ENCODE measurements around the gene NLRX1. TPM values are rescaled to one million over a fixed set of nuclear protein-coding genes. Genes with fewer than 3 reads are reported as not detected.

NLRX1 gene
- total RNA-seq, 1 donor from 2014 or later, result 10.2 TPM

- H3K4me1 ChIP-seq, result peaks cover 12% of the 10 kb centered on the region
- Mint-ChIP-seq H3K4me3 (peak within 1 kb of the TSS; percentile 92), H3K27ac (peak within 1 kb of the TSS; percentile 78), H3K4me1 (peaks cover 19% of the 10 kb centered on the region), H3K27me3 (ENCODE audit: insufficient read depth, low read depth) (peaks cover 3% of the 10 kb centered on the region), H3K36me3 (peaks cover 5% of the 10 kb centered on the region), H3K9me3 (no peaks in the 10 kb centered on the region)
- H3K4me3 ChIP-seq, result peak within 1 kb of the TSS; percentile 81
- peak within 1 kb of the TSS; percentile 87 for H3K9ac ChIP-seq
- H3K27me3 ChIP-seq, result no peaks in the 10 kb centered on the region
- H2AFZ ChIP-seq (replicated peaks), result peak within 1 kb of the TSS; percentile 15
- H4K20me1 ChIP-seq (ENCODE audit: low read depth), result peaks cover 12% of the 10 kb centered on the region
- H3K27ac ChIP-seq, result no peak within 1 kb of the TSS
- H3F3A ChIP-seq (ENCODE audit: low read depth), result peaks cover 16% of the 10 kb centered on the region
- H3K79me2 ChIP-seq (ENCODE audit: low read depth), result peaks cover 43% of the 10 kb centered on the region
- TF ChIP-seq CTCF (IDR thresholded peaks at IDR 0.05), result no peak
- no peak for TF ChIP-seq EZH2 (IDR thresholded peaks at IDR 0.05)
- TF ChIP-seq EZH2phosphoT487 (IDR thresholded peaks at IDR 0.05), result no peak
- peak within 1 kb of the TSS; percentile 93 for H3K4me2 ChIP-seq
- H3K36me3 ChIP-seq, result no peaks in the 10 kb centered on the region
- DNase-seq (ENCODE audit: low spot score), result peak; percentile 100
- no peaks in the 10 kb centered on the region for H3K9me3 ChIP-seq (ENCODE audit: low read depth)
Observed at GRCh38 chr11:119121008-119121810, 47.3 kb upstream of the NLRX1 start, which contains the start of gene HINFP. TSS of gene HINFP (plus strand) at chr11:119121580. CDS start at chr11:119126945, 5,365 bp downstream.

- DNase-seq (ENCODE audit: low spot score), result no peak
- H3F3A ChIP-seq (ENCODE audit: low read depth), result peaks cover 20% of the 10 kb centered on the region
- H3K4me2 ChIP-seq, result peak overlapping the region; percentile 93
- H3K4me1 ChIP-seq, result peaks cover 12% of the 10 kb centered on the region
- no peak overlapping the region for H3K27ac ChIP-seq
- no peaks in the 10 kb centered on the region for H3K9me3 Mint-ChIP-seq
- no peaks in the 10 kb centered on the region for H3K36me3 ChIP-seq
- peak overlapping the region; percentile 92 for H3K4me3 Mint-ChIP-seq
- peaks cover 43% of the 10 kb centered on the region for H3K79me2 ChIP-seq (ENCODE audit: low read depth)
- peak overlapping the region; percentile 87 for H3K9ac ChIP-seq
- peaks cover 5% of the 10 kb centered on the region for H3K36me3 Mint-ChIP-seq
- H4K20me1 ChIP-seq (ENCODE audit: low read depth), result peaks cover 12% of the 10 kb centered on the region
- H2AFZ ChIP-seq (replicated peaks), result peak overlapping the region; percentile 15
- H3K9me3 ChIP-seq (ENCODE audit: low read depth), result no peaks in the 10 kb centered on the region
- no peaks in the 10 kb centered on the region for H3K27me3 ChIP-seq
- peaks cover 19% of the 10 kb centered on the region for H3K4me1 Mint-ChIP-seq
- no peak for TF ChIP-seq CTCF (IDR thresholded peaks at IDR 0.05)
- no peak for TF ChIP-seq EZH2 (IDR thresholded peaks at IDR 0.05)
- no peak for TF ChIP-seq EZH2phosphoT487 (IDR thresholded peaks at IDR 0.05)
- H3K27ac Mint-ChIP-seq, result peak overlapping the region; percentile 5
- peaks cover 3% of the 10 kb centered on the region for H3K27me3 Mint-ChIP-seq (ENCODE audit: insufficient read depth, low read depth)
- H3K4me3 ChIP-seq, result peak overlapping the region; percentile 81
Observed at GRCh38 chr11:119121811-119122124, 46.8 kb upstream of the NLRX1 start.

GRCh38 chr11:119125821-119126220 lies 42.7 kb upstream of the NLRX1 start:
- H3K4me1 ChIP-seq, result peaks cover 6% of the 10 kb centered on the region
- Mint-ChIP-seq H3K27me3 (ENCODE audit: insufficient read depth, low read depth) (peaks cover 1% of the 10 kb centered on the region), H3K4me1 (peaks cover 11% of the 10 kb centered on the region), H3K27ac (no peak overlapping the region), H3K4me3 (no peak overlapping the region), H3K9me3 (no peaks in the 10 kb centered on the region), H3K36me3 (peaks cover 12% of the 10 kb centered on the region)
- H3K9me3 ChIP-seq (ENCODE audit: low read depth), result no peaks in the 10 kb centered on the region
- no peak overlapping the region for H3K4me2 ChIP-seq
- DNase-seq (ENCODE audit: low spot score), result no peak
- H4K20me1 ChIP-seq (ENCODE audit: low read depth), result peaks cover 12% of the 10 kb centered on the region
- peaks cover 4% of the 10 kb centered on the region for H3F3A ChIP-seq (ENCODE audit: low read depth)
- H3K9ac ChIP-seq, result no peak overlapping the region
- H3K79me2 ChIP-seq (ENCODE audit: low read depth), result peaks cover 43% of the 10 kb centered on the region
- TF ChIP-seq EZH2phosphoT487 (IDR thresholded peaks at IDR 0.05) (no peak), EZH2 (IDR thresholded peaks at IDR 0.05) (no peak), CTCF (IDR thresholded peaks at IDR 0.05) (no peak)
- no peaks in the 10 kb centered on the region for H3K36me3 ChIP-seq
- no peaks in the 10 kb centered on the region for H3K27me3 ChIP-seq
- no peak overlapping the region for H3K4me3 ChIP-seq
- no peak overlapping the region for H2AFZ ChIP-seq (replicated peaks)
- no peak overlapping the region for H3K27ac ChIP-seq
